C1 segment of cervical spinal cord (tissue), 14 donors: ENCODE results near the gene TRIM3.
"Not testable (repeated sequence)": the region's sequence is repeated elsewhere in the genome, so short reads cannot be mapped to it uniquely, and the experiment has no call there.

Experiments used
- DNase-seq, 14 donors: peaks; one replicate each; lab custom pipeline; 2025; lab: John Stamatoyannopoulos, UW

TRIM3 gene

GRCh38 chr11:6473451-6474412 is at the start of gene TRIM3:
TSS of gene TRIM3 (minus strand) at chr11:6473941. CDS start at chr11:6465695, 8,246 bp downstream.
- peak; percentile 27 to 92 (median 81) for DNase-seq

GRCh38 chr11:6523253-6523652 is 49.5 kb upstream of the TRIM3 start:
- no peak for DNase-seq

- not testable (repeated sequence) for DNase-seq
Measured at GRCh38 chr11:6521946-6522345, 48.2 kb upstream of the TRIM3 start.

GRCh38 chr11:6520265-6520664 is 46.5 kb upstream of the TRIM3 start:
- DNase-seq: no peak

GRCh38 chr11:6516865-6517264 is 43.1 kb upstream of the TRIM3 start:
- DNase-seq: no peak

- peak in 2 of 14 donors; percentile 5 to 19 for DNase-seq
Measured at GRCh38 chr11:6505577-6506240, 32.0 kb upstream of the TRIM3 start.

- DNase-seq: no peak
Measured at GRCh38 chr11:6504166-6504565, 30.4 kb upstream of the TRIM3 start.

GRCh38 chr11:6502382-6502781 is 28.6 kb upstream of the TRIM3 start:
- DNase-seq: no peak

- DNase-seq: no peak
Measured at GRCh38 chr11:6498544-6498943, 24.8 kb upstream of the TRIM3 start.

- peak in 1 of 14 donors; percentile 44 for DNase-seq
Measured at GRCh38 chr11:6498121-6498520, 24.4 kb upstream of the TRIM3 start.

GRCh38 chr11:6497069-6497839 is 23.5 kb upstream of the TRIM3 start, which contains the start of gene DNHD1:
TSS of gene DNHD1 (plus strand) at chr11:6497280. CDS start at chr11:6498216, 936 bp downstream.
- no peak for DNase-seq

- DNase-seq: no peak
Measured at GRCh38 chr11:6489306-6489705, 15.6 kb upstream of the TRIM3 start.

- DNase-seq: no peak
Measured at GRCh38 chr11:6488821-6489220, 15.1 kb upstream of the TRIM3 start.

GRCh38 chr11:6488342-6488741 is 14.6 kb upstream of the TRIM3 start:
- no peak for DNase-seq

GRCh38 chr11:6486938-6487337 is 13.2 kb upstream of the TRIM3 start:
- no peak for DNase-seq

- DNase-seq: no peak
Measured at GRCh38 chr11:6486256-6486655, 12.5 kb upstream of the TRIM3 start.

GRCh38 chr11:6485661-6486060 is 11.9 kb upstream of the TRIM3 start:
- DNase-seq: no peak

GRCh38 chr11:6483015-6483414 is 9.3 kb upstream of the TRIM3 start:
- DNase-seq: no peak

GRCh38 chr11:6482441-6482840 is 8.7 kb upstream of the TRIM3 start:
- DNase-seq: no peak

GRCh38 chr11:6481924-6482275 is 8.2 kb upstream of the TRIM3 start:
- DNase-seq: no peak

- DNase-seq: peak; percentile 70 to 99 (median 94)
Measured at GRCh38 chr11:6481012-6481923, 7.5 kb upstream of the TRIM3 start, which contains the start of the genes ARFIP2 and TIMM10B. TSS of gene ARFIP2 (minus strand) at chr11:6481331. CDS start at chr11:6480421, 910 bp downstream. TSS of gene TIMM10B (plus strand) at chr11:6481501. CDS start at chr11:6481517, 16 bp downstream.
